RPMI8226 (cell line): Measurements from ENCODE around the gene FHOD3.
"Not testable (repeated sequence)": the region's sequence is repeated elsewhere in the genome, so short reads cannot be mapped to it uniquely, and the experiment has no call there.

Experiments
- DNase-seq: peaks from one replicate; pipeline ENCODE4 v3.0.0-alpha.2; 2015

Gene FHOD3

DNA sequence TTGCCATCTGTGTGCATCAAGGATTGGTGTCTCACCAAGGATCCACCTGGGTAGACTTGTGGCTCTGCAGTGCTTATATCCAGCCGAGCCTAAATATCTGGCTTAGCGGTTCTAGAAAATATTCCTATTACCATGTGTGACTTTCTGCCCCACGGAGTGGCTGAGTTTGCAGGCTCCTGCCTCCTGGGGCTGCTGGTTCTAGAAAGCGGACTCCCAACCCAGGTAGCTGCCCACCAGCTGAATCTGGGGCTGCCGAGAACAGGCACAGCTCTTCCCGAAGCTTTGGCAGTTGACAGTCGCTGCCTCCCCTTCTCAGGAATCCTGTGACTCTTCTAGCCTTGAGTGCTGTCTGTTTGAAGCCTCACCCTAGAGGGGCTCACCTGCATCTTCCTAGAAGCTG is 426.7 kb downstream of the FHOD3 start:
- DNase-seq = no peak

DNA sequence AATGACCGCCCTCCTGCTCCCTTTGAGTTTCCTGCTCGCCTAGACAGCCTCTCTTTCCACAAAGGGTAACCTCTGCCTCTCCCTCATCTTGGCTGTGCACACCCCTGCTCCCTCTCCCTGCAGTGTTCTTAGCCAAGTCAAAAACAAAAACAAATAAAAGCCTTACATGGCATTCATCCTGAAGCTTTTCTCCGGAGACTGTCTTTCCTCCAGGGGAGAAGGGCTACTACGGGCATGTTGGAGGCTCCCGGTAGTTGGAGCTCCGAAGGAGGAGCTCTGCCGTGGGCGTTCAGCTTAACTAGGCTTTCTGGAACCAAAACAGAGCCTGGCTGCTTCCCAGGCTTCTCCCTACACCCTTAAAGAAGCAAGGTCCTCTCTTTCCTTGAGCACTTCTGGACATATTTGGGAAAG is 427.1 kb downstream of the FHOD3 start:
- DNase-seq = no peak

DNA sequence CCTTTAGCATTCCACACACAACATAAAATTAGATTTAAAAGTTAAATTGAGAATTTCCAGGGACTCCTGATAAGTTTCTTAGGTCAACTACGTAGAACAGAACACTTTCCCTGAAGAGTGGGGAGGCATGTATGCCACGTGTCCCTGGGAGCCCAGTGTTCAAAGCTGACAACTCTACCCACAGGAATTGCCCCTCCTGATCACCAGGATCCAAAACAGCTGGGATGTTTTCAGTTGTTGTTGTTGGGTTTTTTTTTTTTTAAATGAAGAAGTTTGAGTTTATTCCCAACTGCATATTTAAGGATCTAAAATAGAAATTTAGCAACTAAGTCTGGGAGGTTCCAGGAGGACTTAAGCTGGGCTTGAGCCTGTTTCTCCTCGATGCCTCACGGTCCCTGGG is 430.8 kb downstream of the FHOD3 start:
- no peak for DNase-seq

DNA sequence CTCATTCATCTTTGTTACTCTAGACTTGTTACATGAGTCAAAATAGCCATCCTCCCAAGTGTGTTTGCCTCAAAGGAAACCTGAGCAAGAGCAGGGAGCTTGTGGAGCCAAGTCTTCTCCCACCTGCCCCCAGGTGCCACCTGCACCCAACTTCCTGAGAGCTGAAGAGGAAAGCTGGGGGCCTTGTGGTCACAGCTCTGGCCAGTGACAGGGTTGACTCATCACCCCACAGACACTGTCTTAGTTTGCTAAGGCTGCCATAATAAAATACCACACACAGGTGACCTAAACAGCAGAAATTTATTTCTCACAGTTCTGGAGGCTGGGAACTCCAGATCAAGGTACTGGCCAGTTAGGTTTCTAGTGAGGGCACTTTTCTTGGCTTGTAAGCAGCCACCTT is 431.7 kb downstream of the FHOD3 start:
- peak; percentile 50 for DNase-seq

DNA sequence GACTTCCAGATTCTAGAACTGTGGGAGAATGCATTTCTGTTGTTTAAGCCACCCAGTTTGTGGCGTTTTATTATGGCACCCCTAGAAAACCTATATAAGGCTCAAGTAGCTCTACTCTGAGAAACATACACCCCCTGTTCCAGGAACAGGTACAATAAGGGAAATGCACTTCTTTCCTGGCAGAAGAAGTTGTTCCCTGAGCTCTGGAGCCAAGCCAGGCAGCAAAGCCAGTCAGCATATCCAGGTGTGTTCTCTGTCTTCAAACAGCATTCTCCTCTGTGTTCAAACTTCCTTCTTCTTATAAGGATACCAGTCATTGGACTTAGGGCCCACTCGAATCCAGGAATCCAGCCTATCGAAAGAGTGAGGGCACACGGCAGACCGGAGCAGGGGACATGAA is 434.8 kb downstream of the FHOD3 start:
- no peak for DNase-seq

DNA sequence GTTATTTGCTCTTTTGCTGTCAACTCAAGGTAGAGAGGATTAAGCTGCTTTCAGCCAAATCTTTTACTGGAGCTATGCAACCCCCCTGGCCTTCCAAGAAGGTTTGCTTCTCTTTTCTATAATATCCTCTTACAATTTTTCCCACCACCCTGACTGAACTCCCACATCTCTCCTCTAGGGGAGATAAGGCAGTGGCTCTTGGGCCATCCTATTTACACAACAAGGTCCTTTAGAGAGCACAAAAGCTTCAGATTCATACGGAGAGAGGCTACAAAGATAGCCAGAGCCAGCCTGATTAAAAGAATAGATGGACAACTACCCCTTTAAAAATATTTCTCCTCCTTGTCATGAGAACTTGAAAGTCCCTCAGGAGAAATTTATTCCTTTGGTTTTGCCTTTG is 435.6 kb downstream of the FHOD3 start:
- DNase-seq = no peak

DNA sequence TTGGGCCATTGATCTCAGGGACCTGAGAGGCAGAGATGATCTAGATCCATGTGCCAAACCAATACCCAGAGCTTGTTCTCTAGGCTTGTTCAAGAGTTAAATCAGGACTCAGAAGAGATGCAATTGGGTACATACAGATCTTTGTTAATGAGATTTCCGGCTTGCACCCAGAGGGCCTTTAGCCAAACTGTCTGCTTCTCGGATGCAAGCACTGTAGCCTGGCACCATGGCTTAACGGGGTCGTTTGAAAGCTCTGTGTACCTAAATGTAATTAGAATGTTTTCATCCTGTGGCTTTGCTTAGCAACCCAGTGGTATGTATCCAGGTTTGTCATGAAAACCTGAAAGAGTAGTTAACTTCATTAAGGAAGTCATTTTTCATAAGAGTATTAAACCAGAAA is 437.1 kb downstream of the FHOD3 start:
- DNase-seq = no peak

DNA sequence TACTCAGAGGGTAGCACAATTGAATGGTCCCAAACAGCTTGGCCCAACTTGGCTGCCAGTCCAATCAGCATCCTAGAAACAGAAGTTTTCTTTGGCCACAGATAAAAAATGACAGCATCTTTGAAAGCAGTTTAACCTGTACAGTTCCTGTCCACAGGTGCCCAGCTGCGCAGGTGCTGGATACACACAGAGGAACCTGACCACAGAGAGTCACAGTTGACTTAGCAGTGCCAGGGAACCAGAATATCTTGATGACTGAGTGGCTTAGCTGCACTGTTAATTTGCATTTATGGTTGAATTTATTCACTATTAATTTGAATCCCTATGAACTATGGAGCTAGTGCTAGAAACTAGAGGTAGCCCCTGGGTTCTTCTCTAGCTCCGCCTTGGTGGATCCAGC is 437.6 kb downstream of the FHOD3 start:
- peak; percentile 44 for DNase-seq

DNA sequence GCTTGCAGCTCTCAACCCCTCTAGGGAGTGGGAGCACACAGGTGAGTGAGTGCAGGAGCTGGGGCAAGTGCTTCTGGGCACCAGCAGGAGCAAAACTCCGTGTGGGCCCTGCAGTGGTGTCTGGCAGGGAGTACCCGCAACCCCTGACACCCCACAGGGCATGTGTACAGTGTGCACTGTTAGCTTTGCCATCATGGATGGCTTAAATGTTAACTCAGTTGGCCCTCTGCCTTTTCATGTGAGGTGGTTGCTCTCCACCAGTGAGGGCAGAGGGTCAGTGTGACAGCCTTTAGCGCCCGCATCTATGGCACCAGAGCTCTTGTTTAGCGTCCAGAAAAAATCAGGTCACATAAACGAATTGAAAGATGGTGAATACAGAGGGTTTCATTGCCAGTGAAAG is 438.6 kb downstream of the FHOD3 start:
- DNase-seq = no peak

DNA sequence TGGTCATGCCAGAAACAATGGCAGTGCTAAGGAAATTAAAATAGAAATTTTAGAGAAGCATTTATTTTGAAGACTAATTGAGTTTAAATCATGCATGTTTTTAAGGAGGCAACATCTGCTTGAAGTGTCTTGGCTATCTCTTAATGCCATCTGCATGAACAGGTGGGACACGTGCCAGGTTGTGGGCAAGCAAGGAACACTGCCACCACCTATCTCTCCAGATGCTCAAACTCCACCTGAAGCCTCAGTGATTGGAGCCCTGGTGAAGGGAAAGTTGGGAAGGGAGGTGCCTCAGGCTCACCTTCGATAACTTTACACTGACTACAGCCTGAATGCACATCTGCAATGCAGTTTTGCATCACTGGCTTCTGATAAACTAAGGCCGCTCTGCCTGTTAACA is 439.8 kb downstream of the FHOD3 start:
- peak; percentile 30 for DNase-seq

DNA sequence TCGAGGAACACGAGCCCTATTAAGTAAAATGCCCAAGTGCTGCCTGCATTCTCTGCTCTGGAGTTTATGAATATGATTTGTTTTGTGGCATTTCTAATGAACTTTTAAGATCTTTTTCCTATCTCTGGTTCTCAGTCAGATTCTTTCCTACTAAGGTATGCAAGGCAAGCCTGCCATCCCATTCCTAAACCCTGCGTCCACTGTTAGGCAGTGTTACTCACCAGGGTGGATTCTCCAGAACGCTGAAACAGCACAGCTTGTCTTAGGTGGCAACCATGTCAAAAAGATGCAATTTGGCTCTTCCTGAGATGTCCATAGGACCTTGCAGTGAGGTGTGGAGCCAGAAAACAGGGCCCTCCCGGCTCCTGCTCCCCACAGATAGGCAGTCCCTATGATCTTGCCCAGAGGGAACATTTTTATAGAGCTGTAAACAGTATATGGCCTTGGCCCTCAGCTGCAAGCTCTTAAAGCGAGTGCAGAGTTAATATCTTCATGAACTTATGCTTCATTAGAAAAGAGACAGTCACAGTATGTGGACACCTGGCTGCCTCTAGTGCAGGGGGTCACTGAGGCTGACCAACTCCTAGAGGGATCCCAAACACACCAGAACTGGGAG is 446.9 kb downstream of the FHOD3 start:
- DNase-seq = no peak

DNA sequence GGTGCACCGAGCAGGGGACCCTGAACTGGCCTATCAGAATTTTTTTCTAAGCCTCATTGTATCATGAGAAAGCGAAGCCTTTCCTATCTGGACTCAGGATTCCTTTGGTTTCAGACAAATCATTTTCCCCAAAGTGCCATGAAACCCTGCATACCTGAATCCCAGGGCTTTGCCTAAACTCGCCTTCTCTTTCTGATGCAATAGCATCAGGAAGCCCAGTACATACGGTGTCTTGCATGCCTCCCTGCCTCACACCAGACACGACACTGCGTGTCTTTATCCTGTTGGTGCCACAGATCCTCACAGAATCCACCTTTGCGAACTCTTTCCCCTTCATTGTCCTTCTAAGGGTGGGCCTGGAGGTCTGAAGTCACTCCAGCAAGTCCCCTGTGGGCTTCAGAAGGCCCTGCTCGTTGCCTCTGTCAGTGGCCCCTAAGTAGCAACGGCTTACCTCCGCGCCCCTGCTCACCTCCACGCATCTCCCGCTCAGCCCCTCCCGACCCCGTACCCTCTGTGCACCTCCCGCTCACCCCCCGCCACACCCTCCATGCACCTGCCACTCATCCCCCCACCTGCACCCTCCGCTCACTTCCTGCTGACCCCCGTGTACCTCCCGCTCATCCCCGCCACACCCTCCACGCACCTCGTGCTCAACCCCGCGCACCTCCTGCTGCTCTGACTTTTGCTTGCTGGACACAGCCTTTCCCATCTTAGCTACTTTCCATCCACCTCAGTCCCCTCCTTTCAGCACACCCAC is 447.9 kb downstream of the FHOD3 start:
- DNase-seq = no peak

DNA sequence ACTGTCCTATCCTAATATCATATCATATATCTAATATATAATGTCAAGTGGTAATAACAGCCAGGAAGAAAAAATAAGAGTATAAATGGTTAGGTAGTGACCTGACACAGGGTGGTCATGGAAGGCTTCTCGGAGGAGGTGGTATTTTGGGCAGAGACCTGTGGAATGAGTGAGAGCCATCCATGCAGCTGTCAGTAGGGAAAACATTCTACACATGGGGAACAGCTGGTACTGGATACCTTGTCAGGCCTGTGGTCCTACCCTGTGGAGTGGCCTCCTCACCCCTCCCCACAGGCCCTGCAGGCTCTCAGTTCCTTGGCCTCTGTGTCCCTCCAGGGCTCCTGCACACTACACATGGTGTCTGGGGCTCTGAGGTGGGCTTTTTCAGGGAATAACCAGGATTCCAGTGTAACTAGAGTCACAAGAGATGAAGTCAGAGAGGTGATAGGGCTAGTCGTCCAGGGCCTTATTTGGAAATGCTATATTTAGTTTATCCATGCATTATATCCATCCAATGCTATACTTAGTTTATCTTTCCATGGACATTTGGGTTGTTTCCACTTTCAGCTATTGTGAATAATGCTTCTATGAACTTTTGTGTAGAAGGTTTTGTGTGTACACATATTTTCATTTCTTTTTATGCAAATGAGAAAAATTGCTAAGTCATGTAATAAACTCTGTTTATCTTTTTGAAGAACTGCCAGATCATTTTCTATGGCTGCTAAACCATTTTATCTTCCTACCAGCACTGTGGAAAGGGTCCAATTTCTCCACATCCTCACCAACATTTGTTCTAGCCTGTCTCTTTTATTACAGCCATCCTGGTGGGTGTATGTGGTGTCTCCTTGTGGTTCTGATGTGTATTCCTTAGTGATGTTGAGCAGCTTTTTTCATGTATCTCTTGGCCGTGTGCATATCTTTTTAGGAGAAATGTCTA is 455.7 kb downstream of the FHOD3 start:
- no peak for DNase-seq

DNA sequence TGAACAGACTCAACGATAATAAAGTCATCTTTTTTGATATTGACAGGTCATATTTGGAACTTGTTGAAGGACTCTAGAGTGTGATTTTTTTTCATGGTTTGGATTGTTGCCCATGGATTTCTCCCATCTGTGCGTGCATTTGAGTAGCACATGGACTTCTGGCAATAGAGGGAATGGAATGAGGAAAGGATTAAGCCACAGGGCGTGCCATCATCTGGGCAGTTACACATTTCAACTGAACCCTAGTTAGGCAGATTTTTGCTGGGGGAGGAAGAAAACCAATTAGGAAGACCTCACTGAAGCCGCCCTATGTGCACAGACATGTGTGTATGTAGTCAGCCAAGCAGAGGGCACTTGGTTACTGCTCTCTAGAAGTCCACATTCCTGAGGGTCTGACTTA is 458.7 kb downstream of the FHOD3 start:
- DNase-seq = no peak

DNA sequence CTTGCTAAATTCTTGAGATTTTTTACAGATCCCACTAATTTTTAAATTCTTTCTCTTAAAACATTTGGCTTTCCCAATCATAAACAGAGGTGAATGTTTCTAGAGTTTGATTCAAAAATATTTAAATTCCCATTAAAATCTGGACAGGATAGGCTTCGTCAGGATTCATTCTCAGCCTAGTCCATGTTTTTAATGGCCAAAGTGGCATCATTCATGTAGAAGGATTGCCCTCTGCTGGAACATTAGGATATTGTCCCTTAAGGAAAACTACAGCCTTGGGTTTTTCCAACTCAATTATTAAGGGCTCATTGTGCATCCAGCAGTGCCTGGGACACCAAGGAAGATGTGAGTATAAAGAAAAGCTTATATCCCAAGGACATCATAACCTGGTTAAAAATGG is 459.6 kb downstream of the FHOD3 start:
- DNase-seq = peak; percentile 41

DNA sequence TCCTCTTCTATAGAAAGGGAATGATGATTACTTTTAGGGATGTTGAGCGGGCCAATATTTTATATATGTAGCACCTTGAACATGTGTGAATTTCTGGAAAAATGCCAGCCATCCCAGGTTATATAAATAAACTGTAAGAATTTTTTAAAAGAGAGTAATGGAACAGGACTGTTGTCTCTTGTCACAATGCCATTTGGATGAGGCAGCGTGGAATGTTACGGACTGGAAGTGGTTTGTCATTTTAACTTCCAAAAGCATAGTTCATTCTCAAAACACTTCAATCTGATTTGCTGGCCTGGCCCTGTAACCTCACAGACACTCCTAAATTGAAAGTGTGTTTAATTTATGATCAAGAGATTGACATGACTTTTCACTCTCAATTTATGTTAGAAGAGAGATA is 460.5 kb downstream of the FHOD3 start:
- no peak for DNase-seq

DNA sequence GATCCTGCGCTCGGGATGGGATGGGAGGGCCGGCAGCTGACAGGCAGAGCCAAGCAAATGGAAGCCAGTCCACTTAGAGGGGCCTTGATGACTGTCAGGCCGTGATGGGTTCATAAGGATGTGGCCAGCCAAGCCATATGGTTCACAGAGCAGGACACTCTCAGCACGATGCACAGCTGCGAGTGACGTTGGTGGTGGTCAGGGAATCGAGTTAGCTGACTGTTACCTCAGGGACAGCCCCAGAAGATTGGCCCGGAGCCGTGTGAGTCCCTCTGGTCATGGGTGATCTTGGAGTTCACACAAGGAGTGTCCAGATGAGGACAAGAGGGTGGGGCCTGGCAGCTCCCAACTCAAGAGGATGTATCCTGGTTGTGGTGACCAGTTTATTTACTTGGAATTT is 461.1 kb downstream of the FHOD3 start:
- no peak for DNase-seq

DNA sequence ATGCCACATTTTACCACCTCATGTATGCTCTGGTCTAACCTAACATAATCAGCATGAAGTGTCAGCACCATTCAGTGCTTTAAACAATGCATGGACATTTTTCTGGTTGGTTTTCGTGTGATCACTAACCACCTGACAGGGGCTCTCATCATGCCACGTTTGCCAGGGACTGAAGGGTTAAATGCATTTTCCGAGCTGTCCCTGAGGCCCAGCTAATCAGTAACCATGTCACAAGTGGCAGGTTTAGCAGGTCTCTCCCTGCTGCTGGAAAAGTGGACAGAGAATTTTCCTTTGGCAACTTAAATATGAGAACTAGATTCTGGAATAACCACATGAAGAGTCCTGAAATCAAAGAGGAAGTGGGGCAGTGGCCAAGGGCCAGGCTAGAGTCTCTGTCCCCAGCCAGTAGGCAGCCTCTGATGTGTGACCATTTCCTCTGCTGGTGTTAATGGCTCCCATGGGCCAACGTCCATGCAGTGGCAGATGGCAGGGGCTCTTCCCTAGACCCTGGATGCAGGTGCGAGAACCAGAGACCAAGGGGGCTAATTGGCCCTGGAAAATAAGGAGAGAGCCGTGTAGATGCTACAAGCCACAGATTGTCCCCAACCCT is 461.8 kb downstream of the FHOD3 start:
- DNase-seq = no peak

DNA sequence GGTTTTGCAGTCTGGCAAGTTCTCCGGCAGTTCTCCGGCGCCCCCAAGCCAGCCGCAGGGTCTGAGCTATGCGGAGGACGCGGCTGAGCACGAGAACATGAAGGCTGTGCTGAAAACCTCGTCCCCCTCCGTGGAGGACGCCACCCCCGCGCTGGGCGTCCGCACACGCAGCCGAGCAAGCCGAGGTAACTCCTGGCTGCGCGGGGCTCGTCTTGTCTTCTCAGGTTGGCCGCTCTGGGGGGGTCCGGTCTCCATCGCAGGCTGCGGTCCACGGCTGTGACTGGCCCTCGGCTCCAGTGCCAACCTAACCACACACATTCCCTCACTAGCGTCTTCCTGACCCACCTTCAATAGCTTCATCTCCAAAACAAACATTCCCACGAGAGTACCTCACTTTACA is 463.1 kb downstream of the FHOD3 start:
- no peak for DNase-seq

DNA sequence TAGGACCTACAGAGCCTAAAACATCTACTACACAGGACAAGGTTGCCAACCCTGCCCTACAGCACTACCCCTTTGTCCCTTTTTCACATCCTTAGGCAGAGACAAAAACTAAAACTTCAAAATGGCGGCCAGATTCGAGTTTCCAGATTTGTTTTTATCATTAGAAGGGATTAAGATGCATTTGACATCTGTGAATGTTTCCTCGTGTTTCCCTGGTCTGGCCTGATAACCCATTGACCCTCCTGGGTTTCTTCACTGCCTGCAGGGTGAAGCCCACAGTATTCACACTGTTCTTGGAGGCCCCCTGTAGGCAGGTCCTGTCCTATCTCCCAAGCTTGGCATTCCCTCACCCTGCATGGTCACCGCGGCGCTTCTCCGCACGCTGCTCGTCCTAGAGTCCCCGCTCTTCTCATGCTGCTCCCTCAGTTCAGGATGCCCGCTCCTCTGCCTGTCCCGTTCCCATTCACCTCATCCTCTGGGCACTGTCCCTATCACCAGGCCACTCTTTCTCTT is 463.7 kb downstream of the FHOD3 start:
- DNase-seq = no peak

DNA sequence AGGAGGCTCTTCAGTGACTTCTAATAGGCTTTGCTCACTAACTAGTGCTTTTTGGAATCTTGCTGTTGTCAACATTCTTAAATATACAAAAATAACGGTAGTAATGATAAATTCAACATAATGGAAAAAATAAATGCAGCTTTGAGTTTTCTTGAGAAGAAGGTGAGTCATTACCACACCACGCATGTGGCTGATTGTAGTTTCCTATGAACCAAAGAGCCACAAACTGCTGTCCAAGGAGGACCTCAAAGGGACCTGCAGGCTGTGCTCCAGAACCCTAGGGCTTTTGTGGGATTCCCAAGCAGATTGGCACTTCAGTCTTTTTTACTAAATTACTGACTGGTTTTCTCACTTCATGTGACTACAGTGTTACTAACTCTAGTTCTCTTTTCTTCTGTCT is 464.6 kb downstream of the FHOD3 start:
- no peak for DNase-seq

DNA sequence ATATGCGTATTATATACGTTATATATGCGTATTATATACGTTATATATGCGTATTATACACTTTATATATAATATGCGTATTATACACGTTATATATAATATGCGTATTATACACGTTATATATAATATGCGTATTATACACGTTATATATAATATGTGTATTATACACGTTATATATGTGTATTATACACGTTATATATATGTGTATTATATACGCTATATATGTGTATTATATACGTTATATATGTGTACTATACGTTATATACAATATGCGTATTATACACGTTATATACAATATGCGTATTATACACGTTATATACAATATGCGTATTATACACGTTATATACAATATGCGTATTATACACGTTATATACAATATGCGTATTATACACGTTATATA is 465.5 kb downstream of the FHOD3 start:
- not testable (repeated sequence) for DNase-seq

DNA sequence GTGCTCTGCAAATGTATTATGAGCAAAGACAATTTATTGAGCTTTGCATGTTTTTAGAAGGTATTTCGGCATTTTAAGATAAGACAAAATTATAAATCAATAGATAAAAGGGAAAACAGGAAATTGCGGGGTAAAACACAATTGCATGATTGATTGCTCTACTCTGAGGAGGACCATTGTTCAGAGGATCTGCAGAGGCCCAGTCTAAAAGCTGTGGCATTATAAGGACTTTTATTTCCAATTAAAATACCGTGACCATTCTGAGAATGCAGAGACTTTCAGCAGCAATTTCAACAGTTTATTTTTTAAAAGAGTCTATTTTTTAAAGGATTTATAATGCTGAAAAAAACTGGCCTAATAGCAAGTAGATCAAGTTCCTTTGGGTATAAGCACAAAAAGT is 469.3 kb downstream of the FHOD3 start:
- DNase-seq = no peak
